ENCODE measurements around the gene UTP20. TPM values are rescaled to one million over a fixed set of nuclear protein-coding genes. Genes with fewer than 3 reads are reported as not detected.

Gene UTP20
- total and polyA plus RNA-seq, 2 donors (not counting 3 experiments of a cell fraction or from before 2014, with no cell fraction given), result 4.6 to 23.1 TPM

DNA sequence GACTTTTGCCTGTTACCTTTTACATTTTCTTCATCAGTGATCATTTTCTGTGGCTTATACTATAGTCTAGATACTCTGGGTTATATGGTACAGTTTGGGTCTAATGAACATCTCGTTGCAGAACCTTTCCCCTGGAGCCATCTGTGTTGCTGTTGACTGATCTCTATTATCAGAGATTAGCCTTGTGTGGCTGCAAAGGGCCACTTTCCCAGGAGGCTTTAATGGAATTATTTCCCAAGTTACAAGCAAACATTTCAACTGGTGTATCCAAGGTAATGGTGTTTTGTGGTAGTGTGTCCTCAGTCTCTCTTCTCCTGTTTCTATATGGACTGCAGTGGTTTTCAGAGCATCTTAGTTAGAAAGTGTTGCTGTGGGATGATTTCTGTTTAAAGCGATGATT, 25.9 kb downstream of the UTP20 start:
- H3K4me1 ChIP-seq (ENCODE audit: control insufficient read depth, extremely low read depth, insufficient read depth, low read length), result no peaks in the 10 kb centered on the region
- dilution Hi-C loops (cut with MboI; ENCODE audit: extremely low pct_ligation_motif_present, low sequenced_read_pairs), result no loop called here
- BruUV-seq (replicated peaks), result no TSS peak
- H3K9me3 ChIP-seq (replicated peaks; ENCODE audit: control insufficient read depth, insufficient read depth, low read length), result no peaks in the 10 kb centered on the region
- H3K79me2 ChIP-seq (ENCODE audit: control insufficient read depth, insufficient read depth, low read length), result no peaks in the 10 kb centered on the region
- FAIRE-seq, result no peak
- no peaks in the 10 kb centered on the region for H4K20me1 ChIP-seq (replicated peaks; ENCODE audit: control insufficient read depth, extremely low read depth, insufficient read depth, low read length)
- intact Hi-C loops (cut with micrococcal nuclease), result no loop called here
- H2AFZ ChIP-seq (ENCODE audit: low read depth, low read length), result no peak overlapping the region
- TF ChIP-seq EZH2 (IDR thresholded peaks at IDR 0.05; ENCODE audit: borderline replicate concordance, low read depth, low read length, severe bottlenecking) (no peak), FOS (IDR thresholded peaks at IDR 0.05; ENCODE audit: borderline replicate concordance, insufficient read depth, low read length) (no peak), MYC (IDR thresholded peaks at IDR 0.05; ENCODE audit: low read depth, low read length) (no peak), POLR2A (IDR thresholded peaks at IDR 0.05; ENCODE audit: low read depth, low read length) (no peak), JUN (IDR thresholded peaks at IDR 0.05; ENCODE audit: borderline replicate concordance, insufficient read depth, insufficient read length, low read depth) (no peak), GATA2 (IDR thresholded peaks at IDR 0.05; ENCODE audit: insufficient read depth, insufficient read length, low read depth, low read length) (no peak), POLR2AphosphoS5 (IDR thresholded peaks at IDR 0.05; ENCODE audit: insufficient read depth, low read depth, low read length) (no peak)
- TF ChIP-seq, protein P1, sequence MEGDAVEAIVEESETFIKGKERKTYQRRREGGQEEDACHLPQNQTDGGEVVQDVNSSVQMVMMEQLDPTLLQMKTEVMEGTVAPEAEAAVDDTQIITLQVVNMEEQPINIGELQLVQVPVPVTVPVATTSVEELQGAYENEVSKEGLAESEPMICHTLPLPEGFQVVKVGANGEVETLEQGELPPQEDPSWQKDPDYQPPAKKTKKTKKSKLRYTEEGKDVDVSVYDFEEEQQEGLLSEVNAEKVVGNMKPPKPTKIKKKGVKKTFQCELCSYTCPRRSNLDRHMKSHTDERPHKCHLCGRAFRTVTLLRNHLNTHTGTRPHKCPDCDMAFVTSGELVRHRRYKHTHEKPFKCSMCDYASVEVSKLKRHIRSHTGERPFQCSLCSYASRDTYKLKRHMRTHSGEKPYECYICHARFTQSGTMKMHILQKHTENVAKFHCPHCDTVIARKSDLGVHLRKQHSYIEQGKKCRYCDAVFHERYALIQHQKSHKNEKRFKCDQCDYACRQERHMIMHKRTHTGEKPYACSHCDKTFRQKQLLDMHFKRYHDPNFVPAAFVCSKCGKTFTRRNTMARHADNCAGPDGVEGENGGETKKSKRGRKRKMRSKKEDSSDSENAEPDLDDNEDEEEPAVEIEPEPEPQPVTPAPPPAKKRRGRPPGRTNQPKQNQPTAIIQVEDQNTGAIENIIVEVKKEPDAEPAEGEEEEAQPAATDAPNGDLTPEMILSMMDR (IDR thresholded peaks at IDR 0.05; ENCODE audit: extremely low read depth in 1 of 2, insufficient read depth in 1 of 2, low read depth in 1 of 2, low read length in 2 of 2), result no peak
- TF ChIP-seq, protein P2, sequence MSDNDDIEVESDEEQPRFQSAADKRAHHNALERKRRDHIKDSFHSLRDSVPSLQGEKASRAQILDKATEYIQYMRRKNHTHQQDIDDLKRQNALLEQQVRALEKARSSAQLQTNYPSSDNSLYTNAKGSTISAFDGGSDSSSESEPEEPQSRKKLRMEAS (IDR thresholded peaks at IDR 0.05; ENCODE audit: insufficient read depth, insufficient read length), result no peak
- H3K9ac ChIP-seq (replicated peaks; ENCODE audit: extremely low read depth, insufficient read depth, low read length), result no peak overlapping the region
- H3K27me3 ChIP-seq (ENCODE audit: control insufficient read depth in 2 of 2, insufficient read depth in 2 of 2, low read length in 2 of 2), result no peaks in the 10 kb centered on the region
- no peak for DNase-seq (ENCODE audit: low read depth, low spot score)
- no peak overlapping the region for H3K27ac ChIP-seq (ENCODE audit: insufficient read depth, low read depth, low read length)
- ChIA-PET POLR2A (no interaction called here), CTCF (no interaction called here)
- H3K4me3 ChIP-seq (replicated peaks in 1 of 3; ENCODE audit: insufficient read depth in 1 of 3, low read depth in 1 of 3, low read length in 3 of 3), result no peak overlapping the region
- no peaks in the 10 kb centered on the region for H3K9me1 ChIP-seq (replicated peaks; ENCODE audit: control insufficient read depth, extremely low read depth, insufficient read depth, low read length)
- peaks cover 5 to 10% of the 10 kb centered on the region in 2 experiments for H3K36me3 ChIP-seq (ENCODE audit: control insufficient read depth in 2 of 2, extremely low read depth in 1 of 2, insufficient read depth in 2 of 2, low read length in 2 of 2)
- H3K4me2 ChIP-seq (ENCODE audit: insufficient read depth, low read length), result no peak overlapping the region

Data from endothelial cell of umbilical vein (primary cell).